GM23248 (cell line): ENCODE results near the gene EFCAB5.

ENCODE experiments used
- EZH2 ChIP-seq: fragments of 200-600 bp; sonication (generic); IDR thresholded peaks from 2 replicates; pipeline ENCODE4 v1.6.1; 2018; ENCODE audit warnings: antibody characterized with exemption, mild to moderate bottlenecking; ENCODE audit not compliant: insufficient read depth, poor library complexity, severe bottlenecking
- EZH2phosphoT487 ChIP-seq: fragments of 200-600 bp; sonication (generic); IDR thresholded peaks from 2 replicates; pipeline ENCODE4 v1.6.1; 2018; ENCODE audit warnings: antibody characterized with exemption, moderate library complexity, mild to moderate bottlenecking, low read depth; ENCODE audit not compliant: insufficient read depth

GRCh38 chr17:30000001-30000754 lies 58.7 kb downstream of the EFCAB5 start:
- TF ChIP-seq EZH2phosphoT487 (no peak), EZH2 (no peak)
